Measurements from ENCODE around the gene FNDC3B. TPM values are rescaled to one million over a fixed set of nuclear protein-coding genes. Genes with fewer than 3 reads are reported as not detected.
A peak's percentile ranks its signal among the peaks of the same experiment; 100 is the strongest.

The FNDC3B gene
- total and polyA plus RNA-seq, 9 of the 15 experiments (the other 6 are each of a cell fraction or from before 2014, with no cell fraction given), result 7.0 to 35.8 (median 16.2) TPM

- TF ChIP-seq ARID4B (CRISPR knock-in tag; IDR thresholded peaks at IDR 0.05) (no peak), PHF8 (IDR thresholded peaks at IDR 0.05; ENCODE audit: borderline replicate concordance, low read length) (no peak), POLR2B (IDR thresholded peaks at IDR 0.05; ENCODE audit: low read depth, partially characterized antibody) (no peak), NRF1 (conservative IDR thresholded peaks at IDR 0.05 in 1 of 2, IDR thresholded peaks at IDR 0.05 in 1 of 2) (no peak), SRSF1 (IDR thresholded peaks at IDR 0.05; ENCODE audit: low read depth, low read length) (no peak), KLF16 (IDR thresholded peaks at IDR 0.05) (no peak), RBM39 (optimal IDR thresholded peaks at IDR 0.05; ENCODE audit: low read depth, low read length) (no peak), ZBTB43 (CRISPR knock-in tag; IDR thresholded peaks at IDR 0.05) (no peak), REST (IDR thresholded peaks at IDR 0.05; ENCODE audit: borderline replicate concordance) (0 out of 2 replicates have a peak, but pooled peaks have one; percentile 7), REST (CRISPR knock-in tag; IDR thresholded peaks at IDR 0.05; ENCODE audit: low read depth) (no peak), BRD9 (IDR thresholded peaks at IDR 0.05; ENCODE audit: low read depth, partially characterized antibody) (no peak), HSF4 (CRISPR knock-in tag; IDR thresholded peaks at IDR 0.05; ENCODE audit: borderline replicate concordance) (no peak), MAFG (tag; conservative IDR thresholded peaks at IDR 0.05) (peak; percentile 70), MYC (IDR thresholded peaks at IDR 0.05; ENCODE audit: low read depth, low read length) (no peak), MYC (CRISPR knock-in tag; IDR thresholded peaks at IDR 0.05; ENCODE audit: borderline replicate concordance, low read depth) (no peak), ZNF584 (CRISPR knock-in tag; IDR thresholded peaks at IDR 0.05; ENCODE audit: low read depth) (no peak)
These were observed 267.8 kb downstream of the FNDC3B start (continued) for GRCh38 chr3:172307141-172307560.
